ENCODE measurements around the gene C18orf32.
"Not testable (repeated sequence)": the region's sequence is repeated elsewhere in the genome, so short reads cannot be mapped to it uniquely, and the experiment has no call there.

The C18orf32 gene

DNA sequence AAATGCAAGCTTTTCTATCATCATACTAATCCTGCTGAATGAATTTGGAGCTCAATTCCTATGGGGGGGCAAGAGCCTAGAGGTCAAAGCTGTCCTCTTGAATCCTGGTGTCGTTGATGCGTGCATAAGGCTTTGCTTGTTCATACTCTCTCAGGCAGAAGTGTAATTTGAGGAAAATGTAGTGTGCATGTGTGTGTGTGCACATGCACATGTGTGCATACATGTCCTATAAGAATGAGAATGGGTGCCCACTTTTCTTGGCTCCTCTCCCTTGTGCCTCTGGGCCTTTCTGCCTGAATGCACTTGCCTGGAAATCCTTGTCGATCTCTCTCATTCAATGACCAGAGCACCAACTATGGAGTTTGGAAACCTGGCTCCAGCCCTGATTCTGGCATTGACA is 28.5 kb upstream of the C18orf32 start:
- TF ChIP-seq, protein P1, sequence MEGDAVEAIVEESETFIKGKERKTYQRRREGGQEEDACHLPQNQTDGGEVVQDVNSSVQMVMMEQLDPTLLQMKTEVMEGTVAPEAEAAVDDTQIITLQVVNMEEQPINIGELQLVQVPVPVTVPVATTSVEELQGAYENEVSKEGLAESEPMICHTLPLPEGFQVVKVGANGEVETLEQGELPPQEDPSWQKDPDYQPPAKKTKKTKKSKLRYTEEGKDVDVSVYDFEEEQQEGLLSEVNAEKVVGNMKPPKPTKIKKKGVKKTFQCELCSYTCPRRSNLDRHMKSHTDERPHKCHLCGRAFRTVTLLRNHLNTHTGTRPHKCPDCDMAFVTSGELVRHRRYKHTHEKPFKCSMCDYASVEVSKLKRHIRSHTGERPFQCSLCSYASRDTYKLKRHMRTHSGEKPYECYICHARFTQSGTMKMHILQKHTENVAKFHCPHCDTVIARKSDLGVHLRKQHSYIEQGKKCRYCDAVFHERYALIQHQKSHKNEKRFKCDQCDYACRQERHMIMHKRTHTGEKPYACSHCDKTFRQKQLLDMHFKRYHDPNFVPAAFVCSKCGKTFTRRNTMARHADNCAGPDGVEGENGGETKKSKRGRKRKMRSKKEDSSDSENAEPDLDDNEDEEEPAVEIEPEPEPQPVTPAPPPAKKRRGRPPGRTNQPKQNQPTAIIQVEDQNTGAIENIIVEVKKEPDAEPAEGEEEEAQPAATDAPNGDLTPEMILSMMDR (IDR thresholded peaks at IDR 0.05; ENCODE audit: control insufficient read depth, extremely low read depth, insufficient read depth): no peak
- no peak for DNase-seq (ENCODE audit: low read depth)
- no peak overlapping the region for H3K4me3 ChIP-seq (ENCODE audit: low read depth, low read length)

- H3K4me3 ChIP-seq (ENCODE audit: low read depth, low read length); DNase-seq (ENCODE audit: low read depth): not testable (repeated sequence)
These were observed 28.0 kb upstream of the C18orf32 start for GRCh38 chr18:49515003-49515402.

GRCh38 chr18:49514577-49514976 is 27.5 kb upstream of the C18orf32 start:
- TF ChIP-seq, protein P1 (IDR thresholded peaks at IDR 0.05; ENCODE audit: control insufficient read depth, extremely low read depth, insufficient read depth): no peak
- no peak overlapping the region for H3K4me3 ChIP-seq (ENCODE audit: low read depth, low read length)
- DNase-seq (ENCODE audit: low read depth): no peak

DNA sequence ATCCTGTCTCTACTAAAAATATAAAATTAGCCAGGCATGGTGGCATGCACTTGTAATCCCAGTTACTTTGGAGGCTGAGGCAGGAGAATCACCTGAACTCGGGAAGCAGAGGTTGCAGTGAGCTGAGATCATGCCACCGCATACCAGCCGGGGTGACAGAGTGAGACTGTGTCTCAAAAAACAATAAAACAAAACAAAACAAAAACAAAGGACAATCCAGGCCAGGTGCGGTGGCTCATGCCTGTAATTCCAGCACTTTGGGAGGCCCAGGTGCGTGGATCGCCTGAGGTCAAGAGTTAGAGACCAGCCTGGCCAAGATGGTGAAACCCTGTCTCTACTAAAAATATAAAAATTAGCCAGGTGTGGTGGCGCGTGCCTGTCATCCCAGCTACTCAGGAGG is 25.8 kb upstream of the C18orf32 start:
- DNase-seq (ENCODE audit: low read depth); H3K4me3 ChIP-seq (ENCODE audit: low read depth, low read length): not testable (repeated sequence)

DNA sequence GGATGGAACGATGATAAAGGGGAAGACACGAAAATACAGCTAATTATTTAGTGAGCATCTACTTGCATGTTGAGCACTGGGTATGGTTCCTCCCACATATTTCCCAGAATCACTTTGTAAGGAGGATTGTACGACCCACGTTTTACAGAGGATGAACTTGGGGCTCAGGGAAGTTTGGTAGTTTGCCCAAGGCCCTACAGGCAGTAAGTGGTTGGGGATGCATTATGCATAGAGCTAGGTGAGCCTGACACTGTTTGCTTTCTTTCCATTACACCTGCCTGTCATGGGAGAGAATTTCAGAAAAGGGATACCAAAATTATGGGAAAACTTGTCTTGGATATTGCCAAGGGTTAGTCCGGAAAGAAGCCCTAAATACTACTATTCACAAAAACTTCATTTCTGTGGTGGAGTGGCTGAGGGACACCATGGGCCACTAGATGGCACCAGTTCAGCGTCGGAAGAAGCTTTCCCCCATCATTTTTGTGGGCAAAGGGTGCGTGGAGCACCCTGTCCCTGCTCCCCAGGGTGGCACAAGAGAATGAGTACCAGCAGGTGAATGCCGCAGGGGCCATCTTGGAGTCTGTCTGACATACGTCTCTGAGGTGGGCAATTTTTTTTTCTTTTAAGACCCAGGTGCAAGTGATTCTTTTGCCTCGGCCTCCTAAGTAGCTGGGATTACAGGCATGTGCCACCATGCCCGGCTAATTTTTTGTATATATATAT is 23.5 kb upstream of the C18orf32 start:
- no peak overlapping the region for H3K4me3 ChIP-seq (ENCODE audit: low read depth, low read length)

GRCh38 chr18:49506438-49506837 is 19.4 kb upstream of the C18orf32 start:
- DNase-seq (ENCODE audit: low read depth); H3K4me3 ChIP-seq (ENCODE audit: low read depth, low read length): not testable (repeated sequence)

More for the DNA sequence above, 23.5 kb upstream of the C18orf32 start:
- no peak for DNase-seq (ENCODE audit: low read depth)
- TF ChIP-seq, protein P1 (IDR thresholded peaks at IDR 0.05; ENCODE audit: control insufficient read depth, extremely low read depth, insufficient read depth): peak; percentile 94

- DNase-seq (ENCODE audit: low read depth): no peak
- H3K4me3 ChIP-seq (ENCODE audit: low read depth, low read length): no peak overlapping the region
- TF ChIP-seq, protein P1 (IDR thresholded peaks at IDR 0.05; ENCODE audit: control insufficient read depth, extremely low read depth, insufficient read depth): no peak
These were observed 16.9 kb upstream of the C18orf32 start for GRCh38 chr18:49503931-49504330.

GRCh38 chr18:49500201-49500921 is 13.3 kb upstream of the C18orf32 start:
- no peak overlapping the region for H3K4me3 ChIP-seq (ENCODE audit: low read depth, low read length)
- TF ChIP-seq, protein P1 (IDR thresholded peaks at IDR 0.05; ENCODE audit: control insufficient read depth, extremely low read depth, insufficient read depth): no peak
- no peak for DNase-seq (ENCODE audit: low read depth)
